C4-2B (cell line): Measurements from ENCODE around the gene TRIM29.

Experiments
- H3K27ac ChIP-seq: fragments of 450-650 bp; 2 replicates; pipeline ENCODE4 v1.5.1; 2017
- ZFX ChIP-seq: fragments of 450-650 bp; IDR thresholded peaks from 2 replicates; pipeline ENCODE4 v1.6.1; 2017
- TF ChIP-seq, protein P1 (sequence below): fragments of 450-650 bp; conservative IDR thresholded peaks from 2 replicates; pipeline ENCODE4 v1.5.1; 2017; ENCODE audit warnings: mild to moderate bottlenecking

TRIM29 gene

DNA sequence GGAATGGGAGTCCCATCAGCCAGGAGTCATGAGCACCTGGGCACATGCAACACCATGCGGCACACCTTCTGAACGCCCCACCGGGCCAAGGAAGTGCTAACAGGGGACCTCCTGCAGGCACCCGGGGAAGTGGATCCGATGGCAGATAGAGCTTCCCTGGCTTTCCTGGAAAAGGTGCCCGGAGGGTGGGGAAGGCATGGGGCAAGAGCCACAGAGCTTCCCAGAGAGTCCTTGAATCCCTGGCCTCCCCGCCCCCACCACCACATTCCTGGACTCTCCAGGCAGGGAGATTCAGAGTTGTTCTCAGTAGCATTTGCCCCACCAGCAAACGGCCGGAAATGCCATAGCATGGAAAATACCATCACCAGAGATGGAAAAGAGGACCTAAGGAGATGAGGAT lies 8.3 kb downstream of the TRIM29 start:
- TF ChIP-seq, protein P1, sequence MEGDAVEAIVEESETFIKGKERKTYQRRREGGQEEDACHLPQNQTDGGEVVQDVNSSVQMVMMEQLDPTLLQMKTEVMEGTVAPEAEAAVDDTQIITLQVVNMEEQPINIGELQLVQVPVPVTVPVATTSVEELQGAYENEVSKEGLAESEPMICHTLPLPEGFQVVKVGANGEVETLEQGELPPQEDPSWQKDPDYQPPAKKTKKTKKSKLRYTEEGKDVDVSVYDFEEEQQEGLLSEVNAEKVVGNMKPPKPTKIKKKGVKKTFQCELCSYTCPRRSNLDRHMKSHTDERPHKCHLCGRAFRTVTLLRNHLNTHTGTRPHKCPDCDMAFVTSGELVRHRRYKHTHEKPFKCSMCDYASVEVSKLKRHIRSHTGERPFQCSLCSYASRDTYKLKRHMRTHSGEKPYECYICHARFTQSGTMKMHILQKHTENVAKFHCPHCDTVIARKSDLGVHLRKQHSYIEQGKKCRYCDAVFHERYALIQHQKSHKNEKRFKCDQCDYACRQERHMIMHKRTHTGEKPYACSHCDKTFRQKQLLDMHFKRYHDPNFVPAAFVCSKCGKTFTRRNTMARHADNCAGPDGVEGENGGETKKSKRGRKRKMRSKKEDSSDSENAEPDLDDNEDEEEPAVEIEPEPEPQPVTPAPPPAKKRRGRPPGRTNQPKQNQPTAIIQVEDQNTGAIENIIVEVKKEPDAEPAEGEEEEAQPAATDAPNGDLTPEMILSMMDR, result no peak
- no peak for TF ChIP-seq ZFX

DNA sequence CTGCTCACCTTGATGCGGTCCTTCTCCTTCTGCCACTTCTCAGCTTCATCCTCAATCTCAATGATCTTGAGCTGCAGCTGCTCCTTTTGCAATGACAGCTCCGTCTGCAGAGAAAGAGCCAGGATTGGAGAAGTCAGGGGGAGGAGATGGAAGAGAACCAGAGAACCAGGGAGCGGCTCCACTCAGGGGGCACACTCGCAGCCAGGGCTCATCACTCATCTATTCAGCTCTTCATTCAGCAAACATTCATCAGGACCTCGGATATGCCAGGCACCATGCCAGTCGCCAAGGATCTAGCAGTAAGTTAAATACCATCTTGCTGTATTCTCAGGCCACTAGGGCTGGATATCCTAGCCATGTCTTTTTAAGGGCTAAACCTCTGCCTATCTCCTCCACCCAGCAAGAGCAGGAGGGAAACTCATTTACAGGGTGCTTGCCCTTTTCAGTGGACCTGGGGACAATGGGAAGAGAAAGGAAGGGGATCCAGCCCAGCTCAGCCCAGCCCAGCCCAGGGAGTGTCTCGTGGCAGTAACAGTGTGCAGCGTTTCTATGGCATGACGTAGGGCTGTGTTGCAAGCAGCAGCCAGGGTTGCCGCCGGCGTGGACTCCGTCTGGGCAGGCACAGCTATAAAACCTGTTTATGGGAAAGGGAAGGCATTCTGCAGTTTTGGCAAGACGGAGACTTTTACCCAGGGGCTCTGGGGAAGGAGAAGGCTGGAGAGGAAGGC lies 9.4 kb downstream of the TRIM29 start:
- peak overlapping the region; percentile 5 for H3K27ac ChIP-seq
- no peak for TF ChIP-seq ZFX
- TF ChIP-seq, protein P1, result no peak

More for the DNA sequence above, 8.3 kb downstream of the TRIM29 start:
- H3K27ac ChIP-seq, result no peak overlapping the region

DNA sequence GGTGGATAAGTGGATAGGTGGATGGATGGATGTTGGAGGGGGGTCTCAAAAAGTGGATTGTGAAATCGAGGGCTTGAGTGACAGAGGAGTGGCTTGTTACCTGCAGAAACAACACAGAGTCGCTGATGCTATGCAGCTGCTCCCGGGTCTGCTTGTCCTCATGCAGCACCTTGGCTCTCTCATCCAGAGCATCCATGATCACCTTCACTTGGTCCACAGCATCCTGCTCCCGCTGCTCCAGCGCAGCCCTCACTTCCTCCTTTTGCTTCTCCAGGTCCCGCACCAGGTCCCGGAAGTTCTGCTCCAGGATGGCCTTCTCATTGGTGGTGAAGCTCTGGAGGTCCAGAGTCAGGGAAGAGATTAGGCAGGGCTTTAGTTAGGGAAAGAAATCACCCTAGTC lies 10.7 kb downstream of the TRIM29 start:
- TF ChIP-seq, protein P1, result no peak
- no peak for TF ChIP-seq ZFX
- H3K27ac ChIP-seq, result no peak overlapping the region

DNA sequence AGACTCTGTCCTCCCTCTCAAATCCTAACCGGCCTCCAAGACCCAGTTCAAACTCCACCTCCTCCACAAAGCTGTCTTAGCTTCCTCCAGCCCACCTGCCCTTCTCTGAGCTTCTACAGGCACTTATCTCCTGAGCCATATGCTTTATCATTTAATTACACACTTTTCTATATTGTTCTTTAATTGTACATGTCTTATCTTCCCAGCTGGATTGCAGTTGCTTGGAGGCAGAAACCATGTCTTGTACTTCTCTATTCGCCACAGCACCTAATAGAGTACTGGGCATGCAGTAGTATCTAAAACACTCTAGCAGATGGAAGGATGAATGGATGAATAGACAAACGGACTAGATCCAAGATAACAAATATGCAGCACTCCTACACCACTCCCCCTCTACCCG lies 11.3 kb downstream of the TRIM29 start:
- TF ChIP-seq, protein P1, result no peak
- TF ChIP-seq ZFX, result no peak

DNA sequence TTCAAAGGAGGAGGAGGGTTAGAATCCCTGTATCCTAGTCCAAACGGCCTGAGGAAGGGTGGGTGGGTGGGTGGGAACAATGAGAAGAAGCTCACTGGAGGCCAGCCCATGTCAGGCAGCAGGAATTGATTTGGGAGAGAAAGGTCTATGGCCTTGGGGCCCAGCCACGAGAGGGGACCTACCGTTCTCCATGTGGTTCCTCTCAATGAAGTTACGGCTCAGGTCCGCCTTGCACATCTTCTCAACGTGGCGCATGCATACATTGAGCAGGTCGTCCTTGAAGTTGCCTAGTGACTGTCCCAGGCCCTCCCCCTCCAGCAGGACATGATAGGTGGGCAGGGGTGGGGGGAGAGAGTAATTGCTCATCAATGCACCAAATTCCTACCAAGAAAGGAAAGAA lies 12.4 kb downstream of the TRIM29 start:
- TF ChIP-seq, protein P1, result no peak
- H3K27ac ChIP-seq, result no peak overlapping the region

More for the DNA sequence above, 11.3 kb downstream of the TRIM29 start:
- no peak overlapping the region for H3K27ac ChIP-seq

DNA sequence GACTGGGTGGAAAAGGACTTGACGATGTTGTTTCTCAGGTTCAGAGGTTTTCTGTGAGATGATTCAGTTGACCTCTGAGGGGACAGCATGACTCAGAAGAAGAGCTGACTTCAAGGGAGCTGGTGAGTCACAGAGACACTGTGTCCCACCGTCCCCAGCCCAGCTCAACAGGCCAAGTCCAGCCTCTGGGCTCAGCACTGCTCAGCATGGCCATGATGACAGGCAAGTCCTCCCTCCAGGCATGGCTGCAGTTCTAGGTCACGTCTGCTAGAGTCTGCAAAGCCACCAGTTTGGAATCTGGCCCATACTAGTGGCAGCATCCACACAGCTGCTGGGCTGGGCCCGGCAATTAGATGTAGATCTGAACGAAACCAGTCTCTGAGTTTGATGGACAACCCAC lies 12.9 kb downstream of the TRIM29 start:
- H3K27ac ChIP-seq, result no peak overlapping the region
- no peak for TF ChIP-seq ZFX
- TF ChIP-seq, protein P1, result no peak

DNA sequence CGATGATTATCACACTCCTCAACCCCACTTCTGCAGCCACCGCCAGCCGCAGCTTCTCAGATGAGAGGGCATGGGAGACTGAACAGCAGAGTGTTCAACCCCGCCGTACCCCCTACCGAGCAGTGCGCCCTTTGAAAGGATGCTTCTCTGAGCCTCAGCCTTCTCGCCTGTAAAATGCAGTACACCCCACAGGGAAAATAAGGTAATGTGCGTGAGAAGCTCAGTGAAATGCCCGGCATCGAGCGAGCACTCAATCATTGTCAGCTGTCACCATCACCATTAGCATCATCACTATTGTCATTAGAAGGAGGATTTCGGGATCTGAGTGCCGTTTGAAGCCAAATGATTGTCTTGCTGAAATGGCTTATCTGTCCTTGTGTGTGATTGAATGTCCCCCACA lies 13.6 kb downstream of the TRIM29 start:
- no peak overlapping the region for H3K27ac ChIP-seq
- no peak for TF ChIP-seq ZFX
- TF ChIP-seq, protein P1, result no peak
